ENCODE measurements around the gene GPR78. TPM values are rescaled to one million over a fixed set of nuclear protein-coding genes. Genes with fewer than 3 reads are reported as not detected.
"Not testable (repeated sequence)": the region's sequence is repeated elsewhere in the genome, so short reads cannot be mapped to it uniquely, and the experiment has no call there.

The GPR78 gene
- total RNA-seq, 2 donors from 2014 or later: not detected

- TF ChIP-seq, protein P1, sequence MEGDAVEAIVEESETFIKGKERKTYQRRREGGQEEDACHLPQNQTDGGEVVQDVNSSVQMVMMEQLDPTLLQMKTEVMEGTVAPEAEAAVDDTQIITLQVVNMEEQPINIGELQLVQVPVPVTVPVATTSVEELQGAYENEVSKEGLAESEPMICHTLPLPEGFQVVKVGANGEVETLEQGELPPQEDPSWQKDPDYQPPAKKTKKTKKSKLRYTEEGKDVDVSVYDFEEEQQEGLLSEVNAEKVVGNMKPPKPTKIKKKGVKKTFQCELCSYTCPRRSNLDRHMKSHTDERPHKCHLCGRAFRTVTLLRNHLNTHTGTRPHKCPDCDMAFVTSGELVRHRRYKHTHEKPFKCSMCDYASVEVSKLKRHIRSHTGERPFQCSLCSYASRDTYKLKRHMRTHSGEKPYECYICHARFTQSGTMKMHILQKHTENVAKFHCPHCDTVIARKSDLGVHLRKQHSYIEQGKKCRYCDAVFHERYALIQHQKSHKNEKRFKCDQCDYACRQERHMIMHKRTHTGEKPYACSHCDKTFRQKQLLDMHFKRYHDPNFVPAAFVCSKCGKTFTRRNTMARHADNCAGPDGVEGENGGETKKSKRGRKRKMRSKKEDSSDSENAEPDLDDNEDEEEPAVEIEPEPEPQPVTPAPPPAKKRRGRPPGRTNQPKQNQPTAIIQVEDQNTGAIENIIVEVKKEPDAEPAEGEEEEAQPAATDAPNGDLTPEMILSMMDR (IDR thresholded peaks at IDR 0.05): no peak
- H3K27ac ChIP-seq: no peak overlapping the region
- DNase-seq (ENCODE audit: low spot score): no peak
These were observed 6.9 kb upstream of the GPR78 start for GRCh38 chr4:8573266-8573665.

DNA sequence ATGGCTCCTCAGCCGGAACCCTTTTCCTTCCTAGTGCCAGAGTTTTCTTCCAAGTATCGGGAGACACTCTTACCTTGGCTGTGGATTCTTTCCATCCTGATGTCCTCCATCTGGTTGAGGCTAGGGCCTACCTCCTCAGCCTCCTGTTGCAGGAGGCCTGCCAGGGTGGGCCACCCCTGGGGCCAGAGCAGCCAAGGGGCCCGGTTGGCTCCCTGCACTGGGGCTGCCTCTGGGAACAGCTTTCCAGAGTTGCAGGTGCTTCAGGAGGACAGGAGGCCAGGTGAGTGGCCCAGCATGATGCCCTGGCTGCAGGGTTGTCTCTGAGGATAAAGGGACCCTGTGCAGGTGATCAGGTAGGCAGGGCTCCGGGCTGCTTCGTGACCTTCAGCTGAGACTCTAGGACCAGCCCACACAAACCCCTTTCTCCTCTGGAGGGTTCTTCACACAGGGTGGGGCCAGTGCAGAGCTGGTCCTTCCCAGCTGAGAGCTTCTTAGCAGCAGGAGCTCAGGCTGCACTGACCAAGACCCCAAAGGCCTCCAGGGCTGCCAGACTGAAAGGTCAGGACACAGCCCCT lies 5.3 kb upstream of the GPR78 start:
- no peak overlapping the region for H3K4me3 ChIP-seq
- DNase-seq (ENCODE audit: low spot score): no peak
- no peaks in the 10 kb centered on the region for H3K36me3 ChIP-seq

More at GRCh38 chr4:8573266-8573665, 6.9 kb upstream of the GPR78 start:
- Histone ChIP-seq H3K27me3 (no peaks in the 10 kb centered on the region), H3K4me1 (no peaks in the 10 kb centered on the region), H3K9me3 (no peaks in the 10 kb centered on the region), H3K4me3 (no peak overlapping the region), H3K36me3 (no peaks in the 10 kb centered on the region)

GRCh38 chr4:8575457-8575856 lies 4.7 kb upstream of the GPR78 start:
- Histone ChIP-seq H3K9me3 (no peaks in the 10 kb centered on the region), H3K4me3 (no peak overlapping the region), H3K36me3 (no peaks in the 10 kb centered on the region), H3K27ac (no peak overlapping the region), H3K4me1 (peaks cover 0 to 2% of the 10 kb centered on the region in 2 donors), H3K27me3 (no peaks in the 10 kb centered on the region)
- DNase-seq (ENCODE audit: low spot score): no peak
- TF ChIP-seq, protein P1 (IDR thresholded peaks at IDR 0.05): no peak

More for the DNA sequence above, 5.3 kb upstream of the GPR78 start:
- no peaks in the 10 kb centered on the region for H3K27me3 ChIP-seq
- H3K27ac ChIP-seq: no peak overlapping the region
- TF ChIP-seq, protein P1 (IDR thresholded peaks at IDR 0.05): no peak
- no peaks in the 10 kb centered on the region for H3K9me3 ChIP-seq
- no peaks in the 10 kb centered on the region for H3K4me1 ChIP-seq

DNA sequence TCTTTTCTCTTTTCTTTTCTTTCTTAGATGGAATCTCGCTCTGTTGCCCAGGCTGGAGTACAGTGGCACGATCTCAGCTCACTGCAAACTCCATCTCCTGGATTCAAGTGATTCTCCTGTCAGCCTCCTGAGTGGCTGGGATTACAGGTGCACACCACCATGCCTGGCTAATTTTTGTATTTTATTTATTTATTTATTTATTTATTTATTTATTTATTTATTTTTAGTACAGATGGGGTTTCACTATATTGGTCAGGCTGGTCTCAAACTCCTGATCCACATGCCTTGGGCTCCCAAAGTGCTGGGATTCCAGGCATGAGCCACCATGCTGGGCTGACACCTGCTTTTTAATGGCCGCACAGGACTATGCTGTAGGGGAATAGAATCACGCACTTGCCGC lies 3.6 kb upstream of the GPR78 start:
- not testable (repeated sequence) for H3K27ac ChIP-seq; H3K9me3 ChIP-seq; H3K36me3 ChIP-seq; H3K4me1 ChIP-seq; H3K27me3 ChIP-seq; H3K4me3 ChIP-seq; DNase-seq (ENCODE audit: low spot score)

DNA sequence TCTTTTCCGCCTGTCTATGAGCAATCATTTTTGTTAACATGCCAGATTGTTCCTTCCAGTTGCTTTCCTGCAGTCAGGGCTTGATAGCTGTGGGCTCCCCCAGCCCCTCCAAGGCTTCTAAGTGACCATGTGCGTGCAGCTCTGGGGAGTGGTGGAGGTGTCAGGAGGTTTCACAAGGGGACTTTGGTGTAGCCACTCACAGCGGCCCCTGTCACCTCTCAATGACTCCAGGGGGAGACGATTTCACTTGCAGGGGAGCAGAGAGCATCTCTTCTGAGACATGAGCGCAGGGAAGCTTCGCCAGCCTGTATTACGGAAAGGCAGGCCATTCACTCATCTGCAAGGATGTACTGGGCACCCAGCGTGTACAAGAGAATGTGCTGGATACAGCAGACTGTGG lies 3.1 kb upstream of the GPR78 start:
- no peak for DNase-seq (ENCODE audit: low spot score)
- Histone ChIP-seq H3K4me1 (peaks cover 0 to 7% of the 10 kb centered on the region in 2 donors), H3K36me3 (no peaks in the 10 kb centered on the region), H3K4me3 (no peak overlapping the region), H3K9me3 (no peaks in the 10 kb centered on the region), H3K27me3 (peaks cover 5 to 8% of the 10 kb centered on the region in 2 donors), H3K27ac (no peak overlapping the region)
- TF ChIP-seq, protein P1 (IDR thresholded peaks at IDR 0.05): no peak

DNA sequence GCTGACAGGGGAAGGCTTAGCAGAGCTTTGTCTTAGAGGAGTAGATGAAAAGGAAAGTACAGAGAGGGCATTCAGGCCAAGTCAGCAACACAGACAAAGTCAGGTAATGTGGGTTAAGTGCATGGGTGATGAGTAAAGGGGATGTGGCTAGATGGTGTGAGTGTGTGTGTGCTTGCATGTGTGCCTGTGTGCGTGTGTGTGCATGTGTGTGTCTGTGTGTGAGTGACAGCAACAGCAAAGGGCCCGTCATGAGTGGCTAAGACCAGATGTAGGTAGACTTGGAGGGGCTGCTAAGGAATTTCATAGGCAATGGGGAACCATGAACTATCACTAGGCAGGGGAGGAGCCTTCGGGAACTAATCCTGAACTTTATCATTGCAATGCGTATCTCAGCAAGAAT lies 2.2 kb upstream of the GPR78 start:
- no peak for DNase-seq (ENCODE audit: low spot score)
- Histone ChIP-seq H3K27ac (no peak overlapping the region), H3K9me3 (no peaks in the 10 kb centered on the region), H3K4me3 (no peak overlapping the region), H3K4me1 (peaks cover 0 to 7% of the 10 kb centered on the region in 2 donors), H3K36me3 (no peaks in the 10 kb centered on the region), H3K27me3 (peaks cover 5 to 8% of the 10 kb centered on the region in 2 donors)
- TF ChIP-seq, protein P1 (IDR thresholded peaks at IDR 0.05): no peak

All from right atrium auricular region (tissue), 2 donors.